ENCODE results near the gene MCM7. TPM values are rescaled to one million over a fixed set of nuclear protein-coding genes. Genes with fewer than 3 reads are reported as not detected.

The MCM7 gene
- total and polyA plus RNA-seq, 2 of the 13 experiments (the other 11 are each of a cell fraction or from before 2014, with no cell fraction given), result 84.5 to 214 TPM

DNA sequence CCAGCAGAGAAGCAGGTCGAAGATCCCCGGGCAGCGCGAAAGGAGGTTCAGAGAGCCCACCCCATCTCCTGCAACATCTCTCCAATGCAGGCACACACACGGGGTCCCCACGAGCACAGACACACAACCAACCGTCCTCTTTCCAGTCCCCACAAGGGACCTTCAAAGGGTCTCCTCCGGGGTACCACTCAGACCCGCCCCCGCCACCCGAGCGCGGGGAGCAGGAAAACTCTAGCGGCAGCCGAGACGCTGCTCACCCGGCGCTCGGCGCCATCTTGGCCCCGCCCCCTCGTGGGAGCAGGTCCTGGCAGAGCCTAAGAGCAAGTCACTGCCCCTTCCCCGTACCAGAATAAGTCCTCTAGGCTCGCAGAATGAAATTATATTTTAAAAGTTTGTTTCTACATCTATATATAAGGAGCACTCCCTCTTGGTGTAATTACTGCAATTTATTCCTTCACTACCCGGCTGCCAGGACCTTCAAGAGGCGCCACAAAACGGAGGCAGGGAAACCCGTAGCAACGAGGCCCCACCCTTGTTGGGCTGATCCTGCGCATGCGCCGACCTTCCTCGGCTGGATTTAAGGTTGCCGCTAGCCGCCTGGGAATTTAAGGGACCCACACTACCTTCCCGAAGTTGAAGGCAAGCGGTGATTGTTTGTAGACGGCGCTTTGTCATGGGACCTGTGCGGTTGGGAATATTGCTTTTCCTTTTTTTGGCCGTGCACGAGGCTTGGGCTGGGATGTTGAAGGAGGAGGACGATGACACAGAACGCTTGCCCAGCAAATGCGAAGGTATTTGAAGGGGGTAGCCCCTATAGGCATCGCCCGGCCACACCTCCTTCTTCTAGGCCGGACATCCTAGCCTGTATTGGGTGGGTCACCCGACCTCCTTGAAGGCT is 18.1 kb upstream of the MCM7 start, which contains the start of the genes CNPY4 and TAF6 (continued):
- TF ChIP-seq RFXAP (CRISPR knock-in tag; IDR thresholded peaks at IDR 0.05; ENCODE audit: borderline replicate concordance) (peak; percentile 83; the same call in 1 of the 2 replicates), SALL1 (CRISPR knock-in tag; IDR thresholded peaks at IDR 0.05) (peak; percentile 65), MXD4 (CRISPR knock-in tag; IDR thresholded peaks at IDR 0.05) (no peak; the same call in 1 of the 2 replicates), HES4 (CRISPR knock-in tag; IDR thresholded peaks at IDR 0.05; ENCODE audit: borderline replicate concordance) (no peak), EHMT2 (IDR thresholded peaks at IDR 0.05; ENCODE audit: borderline replicate concordance, low read depth, low read length) (no peak), TSC22D2 (CRISPR knock-in tag; IDR thresholded peaks at IDR 0.05; ENCODE audit: borderline replicate concordance) (peak; percentile 38; the same call in 1 of the 2 replicates)
- TF ChIP-seq, protein P1, sequence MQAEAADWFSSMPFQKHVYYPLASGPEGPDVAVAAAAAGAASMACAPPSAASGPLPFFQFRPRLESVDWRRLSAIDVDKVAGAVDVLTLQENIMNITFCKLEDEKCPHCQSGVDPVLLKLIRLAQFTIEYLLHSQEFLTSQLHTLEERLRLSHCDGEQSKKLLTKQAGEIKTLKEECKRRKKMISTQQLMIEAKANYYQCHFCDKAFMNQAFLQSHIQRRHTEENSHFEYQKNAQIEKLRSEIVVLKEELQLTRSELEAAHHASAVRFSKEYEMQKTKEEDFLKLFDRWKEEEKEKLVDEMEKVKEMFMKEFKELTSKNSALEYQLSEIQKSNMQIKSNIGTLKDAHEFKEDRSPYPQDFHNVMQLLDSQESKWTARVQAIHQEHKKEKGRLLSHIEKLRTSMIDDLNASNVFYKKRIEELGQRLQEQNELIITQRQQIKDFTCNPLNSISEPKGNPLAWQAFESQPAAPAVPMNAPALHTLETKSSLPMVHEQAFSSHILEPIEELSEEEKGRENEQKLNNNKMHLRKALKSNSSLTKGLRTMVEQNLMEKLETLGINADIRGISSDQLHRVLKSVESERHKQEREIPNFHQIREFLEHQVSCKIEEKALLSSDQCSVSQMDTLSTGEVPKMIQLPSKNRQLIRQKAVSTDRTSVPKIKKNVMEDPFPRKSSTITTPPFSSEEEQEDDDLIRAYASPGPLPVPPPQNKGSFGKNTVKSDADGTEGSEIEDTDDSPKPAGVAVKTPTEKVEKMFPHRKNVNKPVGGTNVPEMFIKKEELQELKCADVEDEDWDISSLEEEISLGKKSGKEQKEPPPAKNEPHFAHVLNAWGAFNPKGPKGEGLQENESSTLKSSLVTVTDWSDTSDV (CRISPR knock-in tag; IDR thresholded peaks at IDR 0.05), result peak; percentile 58; the same call in 1 of the 2 replicates
- TF ChIP-seq, protein P2, sequence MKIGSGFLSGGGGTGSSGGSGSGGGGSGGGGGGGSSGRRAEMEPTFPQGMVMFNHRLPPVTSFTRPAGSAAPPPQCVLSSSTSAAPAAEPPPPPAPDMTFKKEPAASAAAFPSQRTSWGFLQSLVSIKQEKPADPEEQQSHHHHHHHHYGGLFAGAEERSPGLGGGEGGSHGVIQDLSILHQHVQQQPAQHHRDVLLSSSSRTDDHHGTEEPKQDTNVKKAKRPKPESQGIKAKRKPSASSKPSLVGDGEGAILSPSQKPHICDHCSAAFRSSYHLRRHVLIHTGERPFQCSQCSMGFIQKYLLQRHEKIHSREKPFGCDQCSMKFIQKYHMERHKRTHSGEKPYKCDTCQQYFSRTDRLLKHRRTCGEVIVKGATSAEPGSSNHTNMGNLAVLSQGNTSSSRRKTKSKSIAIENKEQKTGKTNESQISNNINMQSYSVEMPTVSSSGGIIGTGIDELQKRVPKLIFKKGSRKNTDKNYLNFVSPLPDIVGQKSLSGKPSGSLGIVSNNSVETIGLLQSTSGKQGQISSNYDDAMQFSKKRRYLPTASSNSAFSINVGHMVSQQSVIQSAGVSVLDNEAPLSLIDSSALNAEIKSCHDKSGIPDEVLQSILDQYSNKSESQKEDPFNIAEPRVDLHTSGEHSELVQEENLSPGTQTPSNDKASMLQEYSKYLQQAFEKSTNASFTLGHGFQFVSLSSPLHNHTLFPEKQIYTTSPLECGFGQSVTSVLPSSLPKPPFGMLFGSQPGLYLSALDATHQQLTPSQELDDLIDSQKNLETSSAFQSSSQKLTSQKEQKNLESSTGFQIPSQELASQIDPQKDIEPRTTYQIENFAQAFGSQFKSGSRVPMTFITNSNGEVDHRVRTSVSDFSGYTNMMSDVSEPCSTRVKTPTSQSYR (CRISPR knock-in tag; IDR thresholded peaks at IDR 0.05; ENCODE audit: borderline replicate concordance), result no peak
- TF ChIP-seq, protein P3, sequence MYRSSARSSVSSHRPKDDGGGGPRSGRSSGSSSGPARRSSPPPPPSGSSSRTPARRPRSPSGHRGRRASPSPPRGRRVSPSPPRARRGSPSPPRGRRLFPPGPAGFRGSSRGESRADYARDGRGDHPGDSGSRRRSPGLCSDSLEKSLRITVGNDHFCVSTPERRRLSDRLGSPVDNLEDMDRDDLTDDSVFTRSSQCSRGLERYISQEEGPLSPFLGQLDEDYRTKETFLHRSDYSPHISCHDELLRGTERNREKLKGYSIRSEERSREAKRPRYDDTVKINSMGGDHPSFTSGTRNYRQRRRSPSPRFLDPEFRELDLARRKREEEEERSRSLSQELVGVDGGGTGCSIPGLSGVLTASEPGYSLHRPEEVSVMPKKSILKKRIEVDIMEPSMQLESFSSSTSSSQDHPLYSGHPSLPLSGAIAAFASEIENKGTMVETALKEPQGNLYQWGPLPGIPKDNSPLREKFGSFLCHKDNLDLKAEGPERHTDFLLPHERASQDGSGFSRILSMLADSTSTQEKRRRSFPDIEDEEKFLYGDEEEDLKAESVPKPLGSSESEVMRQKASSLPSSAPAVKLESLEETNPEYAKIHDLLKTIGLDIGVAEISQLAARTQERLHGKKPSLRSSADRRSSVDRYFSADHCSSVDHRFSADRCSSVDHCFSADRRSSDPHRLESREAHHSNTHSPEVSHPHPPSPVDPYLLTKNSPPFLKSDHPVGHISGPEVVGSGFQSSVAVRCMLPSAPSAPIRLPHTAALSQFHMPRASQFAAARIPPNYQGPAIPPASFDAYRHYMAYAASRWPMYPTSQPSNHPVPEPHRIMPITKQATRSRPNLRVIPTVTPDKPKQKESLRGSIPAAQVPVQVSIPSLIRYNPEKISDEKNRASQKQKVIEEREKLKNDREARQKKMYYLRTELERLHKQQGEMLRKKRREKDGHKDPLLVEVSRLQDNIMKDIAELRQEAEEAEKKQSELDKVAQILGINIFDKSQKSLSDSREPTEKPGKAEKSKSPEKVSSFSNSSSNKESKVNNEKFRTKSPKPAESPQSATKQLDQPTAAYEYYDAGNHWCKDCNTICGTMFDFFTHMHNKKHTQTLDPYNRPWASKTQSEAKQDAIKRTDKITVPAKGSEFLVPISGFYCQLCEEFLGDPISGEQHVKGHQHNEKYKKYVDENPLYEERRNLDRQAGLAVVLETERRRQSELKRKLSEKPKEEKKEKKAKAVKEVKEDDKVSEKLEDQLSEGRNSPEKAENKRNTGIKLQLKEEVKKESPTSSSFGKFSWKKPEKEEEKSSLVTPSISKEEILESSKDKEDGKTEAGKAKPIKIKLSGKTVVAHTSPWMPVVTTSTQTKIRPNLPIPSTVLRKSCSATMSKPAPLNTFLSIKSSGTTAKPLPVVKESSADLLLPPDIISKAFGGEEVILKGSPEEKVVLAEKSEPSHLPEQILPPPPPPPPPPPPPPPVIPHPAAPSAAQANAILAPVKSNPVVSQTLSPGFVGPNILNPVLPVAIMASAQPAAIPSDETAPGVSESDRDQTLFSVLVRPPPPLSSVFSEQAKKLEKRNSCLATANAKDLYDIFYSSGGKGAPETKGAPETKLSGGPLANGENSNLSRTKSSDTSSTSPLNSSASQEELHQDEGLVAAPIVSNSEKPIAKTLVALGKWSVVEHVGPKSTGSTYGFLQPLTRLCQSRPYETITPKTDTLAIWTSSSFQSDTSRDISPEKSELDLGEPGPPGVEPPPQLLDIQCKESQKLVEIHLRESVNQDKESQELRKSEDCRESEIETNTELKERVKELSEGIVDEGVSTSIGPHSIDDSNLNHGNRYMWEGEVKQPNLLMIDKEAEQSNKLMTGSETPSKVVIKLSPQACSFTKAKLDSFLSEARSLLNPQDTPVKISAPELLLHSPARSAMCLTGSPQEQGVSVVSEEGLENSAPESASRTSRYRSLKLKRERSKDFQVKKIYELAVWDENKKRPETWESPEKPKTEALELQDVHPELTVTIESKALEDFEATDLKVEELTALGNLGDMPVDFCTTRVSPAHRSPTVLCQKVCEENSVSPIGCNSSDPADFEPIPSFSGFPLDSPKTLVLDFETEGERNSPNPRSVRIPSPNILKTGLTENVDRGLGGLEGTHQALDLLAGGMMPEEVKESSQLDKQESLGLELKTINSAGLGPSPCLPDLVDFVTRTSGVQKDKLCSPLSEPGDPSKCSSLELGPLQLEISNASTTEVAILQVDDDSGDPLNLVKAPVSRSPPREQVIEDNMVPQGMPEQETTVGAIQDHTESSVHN (CRISPR knock-in tag; IDR thresholded peaks at IDR 0.05), result no peak
- TF ChIP-seq, protein P4, sequence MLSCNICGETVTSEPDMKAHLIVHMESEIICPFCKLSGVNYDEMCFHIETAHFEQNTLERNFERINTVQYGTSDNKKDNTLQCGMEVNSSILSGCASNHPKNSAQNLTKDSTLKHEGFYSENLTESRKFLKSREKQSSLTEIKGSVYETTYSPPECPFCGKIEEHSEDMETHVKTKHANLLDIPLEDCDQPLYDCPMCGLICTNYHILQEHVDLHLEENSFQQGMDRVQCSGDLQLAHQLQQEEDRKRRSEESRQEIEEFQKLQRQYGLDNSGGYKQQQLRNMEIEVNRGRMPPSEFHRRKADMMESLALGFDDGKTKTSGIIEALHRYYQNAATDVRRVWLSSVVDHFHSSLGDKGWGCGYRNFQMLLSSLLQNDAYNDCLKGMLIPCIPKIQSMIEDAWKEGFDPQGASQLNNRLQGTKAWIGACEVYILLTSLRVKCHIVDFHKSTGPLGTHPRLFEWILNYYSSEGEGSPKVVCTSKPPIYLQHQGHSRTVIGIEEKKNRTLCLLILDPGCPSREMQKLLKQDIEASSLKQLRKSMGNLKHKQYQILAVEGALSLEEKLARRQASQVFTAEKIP (CRISPR knock-in tag; IDR thresholded peaks at IDR 0.05; ENCODE audit: borderline replicate concordance), result no peak

All from HepG2 (cell line).